ENCODE results near the gene LUZP1.

Gene LUZP1

GRCh38 chr1:23080885-23081284 lies 87.8 kb downstream of the LUZP1 start:
- no peak overlapping the region for H3K4me3 ChIP-seq (ENCODE audit: low read depth, low read length)
- TF ChIP-seq CTCF (IDR thresholded peaks at IDR 0.05; ENCODE audit: insufficient read depth, low read depth, low read length, missing control alignments), result no peak
- no peak for DNase-seq (ENCODE audit: low read depth)

GRCh38 chr1:23079025-23079424 lies 89.6 kb downstream of the LUZP1 start:
- no peak for TF ChIP-seq CTCF (IDR thresholded peaks at IDR 0.05; ENCODE audit: insufficient read depth, low read depth, low read length, missing control alignments)
- H3K4me3 ChIP-seq (ENCODE audit: low read depth, low read length), result no peak overlapping the region
- no peak for DNase-seq (ENCODE audit: low read depth)

GRCh38 chr1:23074012-23074411 lies 94.6 kb downstream of the LUZP1 start:
- no peak overlapping the region for H3K4me3 ChIP-seq (ENCODE audit: low read depth, low read length)
- no peak for DNase-seq (ENCODE audit: low read depth)
- TF ChIP-seq CTCF (IDR thresholded peaks at IDR 0.05; ENCODE audit: insufficient read depth, low read depth, low read length, missing control alignments), result no peak

GRCh38 chr1:23069675-23070074 lies 99.0 kb downstream of the LUZP1 start:
- no peak for TF ChIP-seq CTCF (IDR thresholded peaks at IDR 0.05; ENCODE audit: insufficient read depth, low read depth, low read length, missing control alignments)

GRCh38 chr1:23069149-23069548 lies 99.5 kb downstream of the LUZP1 start:
- DNase-seq (ENCODE audit: low read depth), result no peak
- H3K4me3 ChIP-seq (ENCODE audit: low read depth, low read length), result no peak overlapping the region
- TF ChIP-seq CTCF (IDR thresholded peaks at IDR 0.05; ENCODE audit: insufficient read depth, low read depth, low read length, missing control alignments), result no peak

More at GRCh38 chr1:23069675-23070074, 99.0 kb downstream of the LUZP1 start:
- no peak overlapping the region for H3K4me3 ChIP-seq (ENCODE audit: low read depth, low read length)
- DNase-seq (ENCODE audit: low read depth), result no peak

GRCh38 chr1:23066075-23066474 lies 102.6 kb downstream of the LUZP1 start:
- DNase-seq (ENCODE audit: low read depth), result no peak
- no peak overlapping the region for H3K4me3 ChIP-seq (ENCODE audit: low read depth, low read length)
- TF ChIP-seq CTCF (IDR thresholded peaks at IDR 0.05; ENCODE audit: insufficient read depth, low read depth, low read length, missing control alignments), result no peak

GRCh38 chr1:23065385-23065784 lies 103.3 kb downstream of the LUZP1 start:
- DNase-seq (ENCODE audit: low read depth), result no peak
- no peak overlapping the region for H3K4me3 ChIP-seq (ENCODE audit: low read depth, low read length)
- TF ChIP-seq CTCF (IDR thresholded peaks at IDR 0.05; ENCODE audit: insufficient read depth, low read depth, low read length, missing control alignments), result no peak
